H1 (cell line): ENCODE data around the gene ATXN3. TPM values are rescaled to one million over a fixed set of nuclear protein-coding genes. Genes with fewer than 3 reads are reported as not detected.

Source experiments
- CTCF ChIA-PET: fragments of 300-600 bp; sonication (Branson Sonifier 250); formaldehyde crosslinking; loops from one replicate; lab custom pipeline; 2021; ENCODE audit not compliant: partially characterized antibody; lab: Charles Lee
- POLR2A ChIA-PET: fragments of 300-600 bp; sonication (Branson Sonifier 250); formaldehyde crosslinking; loops from one replicate; lab custom pipeline; 2021; ENCODE audit warnings: inconsistent platforms; ENCODE audit not compliant: partially characterized antibody; lab: Charles Lee
- DNase-seq, 2 experiments: peaks; one replicate each; pipeline versions ENCODE4 v3.0.0 to v3.0.0-alpha.2; 2010 to 2022; ENCODE audit warnings: low spot score in 2 of 2, low read depth in 1 of 2, mixed read lengths in 1 of 2
- FAIRE-seq: peaks from 2 replicates; lab custom pipeline; 2011; peaks lifted over from hg19 to GRCh38; lab: Jason Lieb, UNC
- H2AFZ ChIP-seq: 2 replicates; pipeline ENCODE4 v1.8.1; 2012; ENCODE audit warnings: low read length, inconsistent platforms
- H2AK5ac ChIP-seq: 2 replicates; pipeline ENCODE4 v1.6.1; 2013; ENCODE audit warnings: low read depth, low read length
- H2BK120ac ChIP-seq: replicated peaks from 2 replicates; pipeline ENCODE3; 2013; ENCODE audit warnings: low read depth, low read length, inconsistent platforms
- H2BK12ac ChIP-seq: 2 replicates; pipeline ENCODE4 v1.6.1; 2013; ENCODE audit warnings: low read depth, low read length
- H2BK15ac ChIP-seq: 2 replicates; pipeline ENCODE4 v1.6.1; 2013; ENCODE audit warnings: low read length
- H2BK20ac ChIP-seq: 2 replicates; pipeline ENCODE4 v1.6.1; 2013; ENCODE audit warnings: low read length
- H2BK5ac ChIP-seq: 2 replicates; pipeline ENCODE4 v1.6.1; 2013; ENCODE audit warnings: low read depth, low read length
- H3K14ac ChIP-seq: 2 replicates; pipeline ENCODE4 v1.6.1; 2013; ENCODE audit warnings: inconsistent platforms; ENCODE audit not compliant: insufficient read length
- H3K18ac ChIP-seq: 2 replicates; pipeline ENCODE4 v1.6.1; 2013; ENCODE audit warnings: low read length; ENCODE audit errors: extremely low read depth
- H3K23ac ChIP-seq: 2 replicates; pipeline ENCODE4 v1.6.1; 2013; ENCODE audit warnings: inconsistent platforms; ENCODE audit not compliant: insufficient read length
- H3K23me2 ChIP-seq: 2 replicates; pipeline ENCODE4 v1.6.1; 2013; ENCODE audit warnings: low read depth, low read length
- H3K27ac ChIP-seq: 2 replicates; pipeline ENCODE4 v1.6.1; 2011; ENCODE audit warnings: low read depth, low read length, inconsistent platforms
- H3K27me3 ChIP-seq, 4 experiments: replicated peaks in 1 of 4; 1 replicate in 1 of 4; 2 replicates in 3 of 4; pipeline versions ENCODE4 v1.6.1 to v1.8.1; 2011 to 2013; ENCODE audit warnings: low read length in 3 of 4, mild to moderate bottlenecking in 3 of 4, inconsistent platforms in 2 of 4, mixed read lengths in 2 of 4, moderate library complexity in 1 of 4; ENCODE audit not compliant: control insufficient read depth in 3 of 4, insufficient read depth in 3 of 4; ENCODE audit errors: extremely low read depth in 1 of 4
- H3K36me3 ChIP-seq, 4 experiments: 2 replicates each; pipeline versions ENCODE4 v1.6.1 to v1.8.1; 2011 to 2013; ENCODE audit warnings: mild to moderate bottlenecking in 4 of 4, low read length in 3 of 4, moderate library complexity in 2 of 4, control low read depth in 1 of 4, inconsistent platforms in 1 of 4; ENCODE audit not compliant: insufficient read depth in 4 of 4, control insufficient read depth in 2 of 4
- H3K4ac ChIP-seq: replicated peaks from 2 replicates; pipeline ENCODE3; 2013; ENCODE audit warnings: low read length, low read depth, mixed read lengths, inconsistent platforms; ENCODE audit not compliant: insufficient read length
- H3K4me1 ChIP-seq, 4 experiments: replicated peaks in 1 of 4; 1 replicate in 1 of 4; 2 replicates in 3 of 4; pipeline versions ENCODE4 v1.6.1 to v1.8.1; 2011 to 2013; ENCODE audit warnings: low read length in 3 of 4, inconsistent platforms in 2 of 4, mixed read lengths in 1 of 4; ENCODE audit not compliant: insufficient read depth in 4 of 4, control insufficient read depth in 3 of 4
- H3K4me2 ChIP-seq, 2 experiments: 2 replicates each; pipeline versions ENCODE4 v1.6.1 to v1.8.1; 2011 to 2013; ENCODE audit warnings: low read depth in 2 of 2, low read length in 2 of 2, control low read depth in 1 of 2, inconsistent platforms in 1 of 2, mild to moderate bottlenecking in 1 of 2; ENCODE audit not compliant: insufficient read depth in 1 of 2
- H3K4me3 ChIP-seq, 4 experiments: fragments of 200-600, 300-600 bp in 1 of 4; sonication (generic), shearing (Covaris generic), sonication (Bioruptor Twin) in 1 of 4; 2 replicates each; pipeline versions ENCODE4 v1.5.1 to v1.8.1; 2011 to 2016; ENCODE audit warnings: low read length in 4 of 4, low read depth in 3 of 4, control low read depth in 2 of 4, inconsistent platforms in 2 of 4, mild to moderate bottlenecking in 2 of 4, mixed read lengths in 1 of 4, moderate library complexity in 1 of 4; ENCODE audit not compliant: insufficient read depth in 2 of 4; ENCODE audit errors: extremely low read depth in 1 of 4
- H3K56ac ChIP-seq: replicated peaks from 2 replicates; pipeline ENCODE3; 2013; ENCODE audit warnings: low read depth, mild to moderate bottlenecking, mixed read lengths, low read length, inconsistent platforms; ENCODE audit not compliant: insufficient read length
- H3K79me1 ChIP-seq: 2 replicates; pipeline ENCODE4 v1.6.1; 2013; ENCODE audit warnings: low read depth, low read length, control low read depth
- H3K79me2 ChIP-seq, 2 experiments: 2 replicates each; pipeline versions ENCODE4 v1.6.1 to v1.8.1; 2012 to 2013; ENCODE audit warnings: low read length in 2 of 2, mild to moderate bottlenecking in 2 of 2, inconsistent platforms in 1 of 2; ENCODE audit not compliant: insufficient read depth in 2 of 2, control insufficient read depth in 1 of 2
- H3K9ac ChIP-seq, 4 experiments: replicated peaks in 1 of 4; 1 replicate in 1 of 4; 2 replicates in 3 of 4; pipeline versions ENCODE4 v1.6.1 to v1.8.1; 2011 to 2013; ENCODE audit warnings: low read depth in 3 of 4, low read length in 3 of 4, control low read depth in 2 of 4, mild to moderate bottlenecking in 2 of 4, moderate library complexity in 2 of 4, inconsistent platforms in 1 of 4; ENCODE audit errors: extremely low read depth in 1 of 4
- H3K9me3 ChIP-seq, 2 experiments: 2 replicates each; pipeline versions ENCODE4 v1.6.1 to v1.8.1; 2012 to 2013; ENCODE audit warnings: mild to moderate bottlenecking in 2 of 2, moderate library complexity in 2 of 2, control low read depth in 1 of 2, inconsistent platforms in 1 of 2, low read depth in 1 of 2, low read length in 1 of 2, mixed read lengths in 1 of 2; ENCODE audit not compliant: insufficient read depth in 2 of 2
- H4K20me1 ChIP-seq, 2 experiments: replicated peaks in 1 of 2; 2 replicates each; pipeline versions ENCODE3 to v1.8.1; 2011 to 2013; ENCODE audit warnings: inconsistent platforms in 2 of 2, low read length in 2 of 2, mild to moderate bottlenecking in 1 of 2; ENCODE audit not compliant: insufficient read depth in 2 of 2, control insufficient read depth in 1 of 2
- H4K5ac ChIP-seq: 2 replicates; pipeline ENCODE4 v1.6.1; 2013; ENCODE audit warnings: low read length, low read depth, mixed read lengths, inconsistent platforms; ENCODE audit not compliant: insufficient read length
- H4K8ac ChIP-seq: 2 replicates; pipeline ENCODE4 v1.8.0; 2013; ENCODE audit warnings: mild to moderate bottlenecking, moderate library complexity, low read length, inconsistent platforms; ENCODE audit not compliant: insufficient read depth; ENCODE audit errors: extremely low read depth
- H4K91ac ChIP-seq: replicated peaks from 2 replicates; pipeline ENCODE3; 2013; ENCODE audit warnings: low read length, mixed read lengths, inconsistent platforms; ENCODE audit not compliant: insufficient read length
- KDM4A ChIP-seq: IDR thresholded peaks from one replicate; pipeline ENCODE4 v1.7.1; 2012; ENCODE audit warnings: low read depth, mild to moderate bottlenecking, moderate library complexity, low read length, inconsistent platforms; ENCODE audit not compliant: severe bottlenecking
- TEAD4 ChIP-seq: IDR thresholded peaks from 2 replicates; pipeline ENCODE4 v1.6.1; 2012; ENCODE audit warnings: low read depth, low read length, inconsistent platforms, mixed read lengths
- WGBS, 2 experiments: shearing (Covaris generic) in 1 of 2; methylation state at CpG; one replicate each; pipeline versions ENCODE4 v1.1.6 to v1.1.7; 2013 to 2015; ENCODE audit warnings: low lambda C conversion rate in 2 of 2, mixed read lengths in 2 of 2, inconsistent platforms in 1 of 2, low coverage in 1 of 2, missing lambda C conversion rate in 1 of 2; ENCODE audit not compliant: insufficient replicate concordance in 2 of 2, insufficient coverage in 1 of 2, insufficient read length in 1 of 2; ENCODE audit errors: extremely low coverage in 1 of 2, missing lambda C conversion rate in 1 of 2; 5-methylcytosine and 5-hydroxymethylcytosine counted together
- polyA plus RNA-seq, 7 experiments: library from polyadenylated mRNA; depleted of rRNA in 3 of 7; stranded (reverse) in 5 of 7; unstranded in 2 of 7; fragments of >200 nt in 5 of 7; fragments of 200-250 nt in 2 of 7; gene quantifications; 1 replicate in 5 of 7; 2 replicates in 1 of 7; 4 replicates in 1 of 7; pipeline versions ENCODE4 v1.2.1 to v1.2.3, GENCODE V29; 2011 to 2013; ENCODE audit warnings: missing spikeins in 2 of 7, mixed read lengths in 2 of 7
- total RNA-seq: library from RNA; stranded (reverse); fragmentation: NEBNext Ultra II Directional; extraction: Animal tissue kit (Norgen Biotek cat#: 25700); gene quantifications from 2 replicates; pipeline ENCODE4 v1.2.1, GENCODE V29; 2021

Gene ATXN3
- total and polyA plus RNA-seq, 2 of the 8 experiments (the other 6 are each of a cell fraction or from before 2014, with no cell fraction given), result 8.8 to 37.2 TPM

DNA sequence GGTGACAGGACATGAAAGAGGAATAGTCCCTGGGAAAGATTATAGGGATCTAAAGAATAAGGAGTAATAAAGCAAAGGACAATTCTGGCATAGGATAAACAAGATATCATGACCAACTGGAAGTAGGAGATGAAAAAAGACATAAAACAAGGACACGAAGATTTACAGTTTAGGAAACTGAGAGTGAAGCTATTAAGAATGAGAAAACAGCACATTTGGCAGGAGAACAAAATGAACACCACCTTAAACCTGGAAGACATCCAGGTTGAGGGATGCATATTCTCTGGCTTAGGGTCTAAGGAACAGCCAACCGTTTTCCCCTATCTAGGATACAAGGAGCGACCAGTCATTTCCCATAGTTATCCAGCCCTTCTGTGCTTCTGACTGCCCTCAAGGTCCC, 68.4 kb downstream of the ATXN3 start:
- 86% methylated on average over 3 of the region's 3 CpGs; no CpG with 5 or more reads in 1 of the 2 experiments for WGBS, 2 experiments
- Histone ChIP-seq H2AFZ (no peak overlapping the region), H3K23me2 (peaks cover 15% of the 10 kb centered on the region), H3K79me1 (peaks cover 3% of the 10 kb centered on the region; the same call in 1 of the 2 replicates), H3K56ac (no peak overlapping the region), H3K4me2 (peak overlapping the region; percentile 77 to 93), H2BK20ac (no peak overlapping the region), H4K5ac (no peak overlapping the region), H4K91ac (no peak overlapping the region), H3K4ac (no peak overlapping the region), H3K36me3 (peaks cover 0 to 3% (median under 1%) of the 10 kb centered on the region in 4 experiments; a peak in 3 of 8 replicates), H3K27ac (no peak overlapping the region), H4K8ac (no peak overlapping the region), H3K9ac (no peak overlapping the region; a peak in 1 of 7 replicates), H3K4me3 (peak overlapping the region in 2 of 4 experiments; percentile 29 to 92; a peak in 5 of 8 replicates), H2BK5ac (no peak overlapping the region), H2AK5ac (no peak overlapping the region), H3K14ac (no peak overlapping the region), H3K4me1 (peaks cover 0 to 5% (median 3%) of the 10 kb centered on the region in 4 experiments; a peak in 5 of 7 replicates), H2BK120ac (no peak overlapping the region), H3K27me3 (no peaks in the 10 kb centered on the region), H3K9me3 (0 out of 4 replicates have a peak, but pooled peaks cover 0 to 4% of the 10 kb centered on the region in 2 experiments), H2BK12ac (no peak overlapping the region; the same call in 1 of the 2 replicates), H3K18ac (no peak overlapping the region), H4K20me1 (peaks cover 2% of the 10 kb centered on the region in 2 experiments), H2BK15ac (no peak overlapping the region), H3K79me2 (peaks cover 22 to 55% of the 10 kb centered on the region in 2 experiments), H3K23ac (no peak overlapping the region)
- TF ChIP-seq TEAD4 (no peak), KDM4A (no peak)
- ChIA-PET CTCF (interaction anchor here (0.6 kb wide), 2 partner anchors 29 to 499 kb away, joined by 3 to 4 read pairs; no protein-coding TSS in a partner anchor), POLR2A (interaction anchor here (1.0 to 1.4 kb wide), 2 partner anchors 20 to 24 kb away, joined by 3 read pairs; no protein-coding TSS in a partner anchor)
- FAIRE-seq, result no peak
- DNase-seq, result no peak
